ENCODE results near the gene GRIP2.

Gene GRIP2

GRCh38 chr3:14473411-14473891 lies 66.7 kb downstream of the GRIP2 start:
- H3K9me3 ChIP-seq = no peaks in the 10 kb centered on the region
- no peak overlapping the region for H3K4me3 ChIP-seq (ENCODE audit: low read depth, low read length)
- no peaks in the 10 kb centered on the region for H3K4me1 ChIP-seq
- H3K27me3 ChIP-seq = no peaks in the 10 kb centered on the region
- peaks cover 20% of the 10 kb centered on the region for H3K36me3 ChIP-seq
- TF ChIP-seq, protein P1, sequence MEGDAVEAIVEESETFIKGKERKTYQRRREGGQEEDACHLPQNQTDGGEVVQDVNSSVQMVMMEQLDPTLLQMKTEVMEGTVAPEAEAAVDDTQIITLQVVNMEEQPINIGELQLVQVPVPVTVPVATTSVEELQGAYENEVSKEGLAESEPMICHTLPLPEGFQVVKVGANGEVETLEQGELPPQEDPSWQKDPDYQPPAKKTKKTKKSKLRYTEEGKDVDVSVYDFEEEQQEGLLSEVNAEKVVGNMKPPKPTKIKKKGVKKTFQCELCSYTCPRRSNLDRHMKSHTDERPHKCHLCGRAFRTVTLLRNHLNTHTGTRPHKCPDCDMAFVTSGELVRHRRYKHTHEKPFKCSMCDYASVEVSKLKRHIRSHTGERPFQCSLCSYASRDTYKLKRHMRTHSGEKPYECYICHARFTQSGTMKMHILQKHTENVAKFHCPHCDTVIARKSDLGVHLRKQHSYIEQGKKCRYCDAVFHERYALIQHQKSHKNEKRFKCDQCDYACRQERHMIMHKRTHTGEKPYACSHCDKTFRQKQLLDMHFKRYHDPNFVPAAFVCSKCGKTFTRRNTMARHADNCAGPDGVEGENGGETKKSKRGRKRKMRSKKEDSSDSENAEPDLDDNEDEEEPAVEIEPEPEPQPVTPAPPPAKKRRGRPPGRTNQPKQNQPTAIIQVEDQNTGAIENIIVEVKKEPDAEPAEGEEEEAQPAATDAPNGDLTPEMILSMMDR (IDR thresholded peaks at IDR 0.05; ENCODE audit: low read depth, low read length) = no peak
- no peak for DNase-seq

DNA sequence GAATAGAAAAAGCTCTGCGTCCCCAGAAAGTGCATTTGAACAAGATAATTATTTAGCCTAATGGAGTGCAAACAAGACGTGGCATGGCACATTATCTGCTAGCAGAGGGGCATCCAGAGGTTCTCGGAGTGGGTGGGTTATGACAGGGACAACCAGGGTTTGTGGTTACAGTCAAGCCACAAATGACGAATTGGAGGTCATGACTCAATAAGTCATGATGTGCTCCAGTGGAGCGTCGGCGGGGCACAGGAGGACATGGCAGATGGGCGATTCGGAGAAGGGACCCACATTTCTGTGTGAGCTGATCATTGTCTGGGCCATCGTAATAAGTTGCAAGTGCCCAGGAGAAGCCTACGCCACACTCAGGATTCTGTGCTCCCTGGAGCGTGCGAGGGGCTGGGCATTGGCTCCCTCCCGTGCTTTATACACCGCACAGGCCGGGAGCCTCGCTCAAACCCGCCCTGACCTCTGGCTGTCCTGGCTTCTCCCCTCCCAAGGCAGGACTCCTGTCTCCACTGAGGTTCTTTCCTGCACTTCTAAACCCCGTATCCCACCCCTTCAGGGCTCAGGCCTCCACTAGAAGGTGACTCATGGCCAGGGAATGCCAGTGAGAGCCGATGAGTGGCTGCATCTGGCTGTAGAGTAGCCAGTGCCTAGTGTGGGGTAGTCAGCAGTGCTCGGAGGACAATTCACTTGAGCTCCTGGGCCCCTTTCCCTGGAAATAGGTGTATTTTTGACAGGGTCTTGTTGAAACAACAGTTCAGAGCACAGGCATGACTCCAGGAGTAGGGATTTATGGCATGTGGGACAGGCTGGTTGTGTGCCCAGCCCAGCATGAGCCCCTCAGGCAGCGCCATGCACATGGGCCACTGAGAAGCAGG lies 67.4 kb downstream of the GRIP2 start:
- peaks cover 18% of the 10 kb centered on the region for H3K36me3 ChIP-seq
- no peaks in the 10 kb centered on the region for H3K4me1 ChIP-seq
- DNase-seq = no peak
- no peaks in the 10 kb centered on the region for H3K27me3 ChIP-seq
- TF ChIP-seq, protein P1 (IDR thresholded peaks at IDR 0.05; ENCODE audit: low read depth, low read length) = no peak
- H3K4me3 ChIP-seq (ENCODE audit: low read depth, low read length) = no peak overlapping the region
- no peaks in the 10 kb centered on the region for H3K9me3 ChIP-seq

DNA sequence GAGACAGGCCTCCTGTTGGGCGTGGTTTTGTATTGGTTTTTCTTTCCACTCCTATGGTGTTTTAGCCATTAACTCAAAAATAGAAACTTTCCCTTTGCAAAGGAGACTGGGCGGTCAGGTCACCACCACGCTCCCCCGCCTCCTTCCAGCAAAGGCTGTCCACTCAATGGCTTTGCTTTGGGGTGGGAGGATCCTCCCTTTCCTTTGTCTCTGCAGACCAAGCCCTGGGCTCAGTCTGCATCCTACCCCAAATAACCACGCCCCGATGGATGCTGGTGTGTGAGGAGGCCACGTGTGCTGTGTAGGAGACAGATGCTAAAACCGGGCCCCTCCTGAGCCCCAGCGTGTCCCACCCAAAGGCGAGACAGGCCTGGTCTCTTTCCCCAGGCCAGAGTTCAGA lies 68.5 kb downstream of the GRIP2 start:
- Histone ChIP-seq H3K4me3 (ENCODE audit: low read depth, low read length) (no peak overlapping the region), H3K9me3 (no peaks in the 10 kb centered on the region), H3K4me1 (no peaks in the 10 kb centered on the region), H3K36me3 (peaks cover 15% of the 10 kb centered on the region), H3K27me3 (no peaks in the 10 kb centered on the region)
- DNase-seq = no peak
- TF ChIP-seq, protein P1 (IDR thresholded peaks at IDR 0.05; ENCODE audit: low read depth, low read length) = no peak

- Histone ChIP-seq H3K36me3 (peaks cover 14% of the 10 kb centered on the region), H3K9me3 (no peaks in the 10 kb centered on the region)
- TF ChIP-seq, protein P1 (IDR thresholded peaks at IDR 0.05; ENCODE audit: low read depth, low read length) = no peak
Observed at GRCh38 chr3:14471016-14471415, 69.1 kb downstream of the GRIP2 start.

GRCh38 chr3:14470461-14470860 lies 69.7 kb downstream of the GRIP2 start:
- H3K9me3 ChIP-seq = no peaks in the 10 kb centered on the region
- no peak overlapping the region for H3K4me3 ChIP-seq (ENCODE audit: low read depth, low read length)
- H3K4me1 ChIP-seq = no peaks in the 10 kb centered on the region
- TF ChIP-seq, protein P1 (IDR thresholded peaks at IDR 0.05; ENCODE audit: low read depth, low read length) = no peak
- no peak for DNase-seq
- peaks cover 14% of the 10 kb centered on the region for H3K36me3 ChIP-seq
- no peaks in the 10 kb centered on the region for H3K27me3 ChIP-seq

More at GRCh38 chr3:14471016-14471415, 69.1 kb downstream of the GRIP2 start:
- H3K4me1 ChIP-seq = no peaks in the 10 kb centered on the region
- DNase-seq = no peak
- no peaks in the 10 kb centered on the region for H3K27me3 ChIP-seq
- no peak overlapping the region for H3K4me3 ChIP-seq (ENCODE audit: low read depth, low read length)

DNA sequence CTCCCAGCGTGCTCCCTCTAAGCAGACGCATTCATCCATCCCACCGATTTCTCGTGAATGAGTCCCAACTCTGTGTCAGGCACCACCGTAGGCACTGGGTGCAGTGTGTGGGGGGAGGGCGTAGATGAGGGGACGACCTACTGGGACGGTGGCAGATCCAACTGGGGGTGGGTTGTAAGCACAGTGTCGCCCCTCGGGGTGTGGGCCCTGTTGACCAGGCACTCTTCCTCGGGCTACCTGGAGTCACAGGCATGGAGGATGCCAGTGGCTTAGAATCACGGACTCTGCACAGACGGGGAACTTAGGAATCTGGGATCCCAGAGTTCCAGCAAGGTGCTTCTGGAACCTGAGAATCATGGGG lies 71.5 kb downstream of the GRIP2 start:
- Histone ChIP-seq H3K9me3 (no peaks in the 10 kb centered on the region), H3K27me3 (no peaks in the 10 kb centered on the region), H3K36me3 (peaks cover 14% of the 10 kb centered on the region), H3K4me3 (ENCODE audit: low read depth, low read length) (no peak overlapping the region), H3K4me1 (no peaks in the 10 kb centered on the region)
- TF ChIP-seq, protein P1 (IDR thresholded peaks at IDR 0.05; ENCODE audit: low read depth, low read length) = no peak
- DNase-seq = no peak
